IMR-90 (cell line): ENCODE results near the gene PAK1IP1. TPM values are rescaled to one million over a fixed set of nuclear protein-coding genes. Genes with fewer than 3 reads are reported as not detected.

Experiments used
- ATAC-seq: fragments of 200-7000 bp; cut with Tn5 transposase; 2 replicates; pipeline ENCODE4 v1.9.1; 2020; ENCODE audit warnings: low read depth, mild to moderate bottlenecking, moderate library complexity
- BruUV-seq: library from RNA; stranded (reverse); fragments of 400-500 nt; replicated peaks from 2 replicates; lab custom pipeline; 2021; lab: Mats Ljungman, UMichigan
- CTCF ChIA-PET: fragments of 300-600 bp; formaldehyde crosslinking; extraction: SDS; loops from one replicate; lab custom pipeline; 2021; ENCODE audit warnings: antibody characterized with exemption; lab: Yijun Ruan, JAX
- POLR2A ChIA-PET: fragments of 300-600 bp; sonication (Branson Sonifier 250); formaldehyde crosslinking; loops from one replicate; lab custom pipeline; 2022; ENCODE audit warnings: antibody characterized with exemption; ENCODE audit not compliant: unreplicated experiment; lab: Charles Lee
- DNase-seq: peaks from one replicate; pipeline ENCODE4 v3.0.0; 2013
- H2AFZ ChIP-seq: replicated peaks from 2 replicates; pipeline ENCODE3; 2013; ENCODE audit warnings: low read length, mild to moderate bottlenecking; ENCODE audit not compliant: poor library complexity
- H2AK5ac ChIP-seq: 2 replicates; pipeline ENCODE4 v1.6.1; 2013; ENCODE audit warnings: low read depth, low read length, inconsistent platforms
- H2AK9ac ChIP-seq: replicated peaks from 2 replicates; pipeline ENCODE3; 2013; ENCODE audit warnings: mild to moderate bottlenecking, low read depth, low read length, moderate library complexity; ENCODE audit not compliant: poor library complexity
- H2BK120ac ChIP-seq: 2 replicates; pipeline ENCODE4 v1.6.1; 2013; ENCODE audit warnings: low read depth, low read length, inconsistent platforms
- H2BK15ac ChIP-seq: 3 replicates; pipeline ENCODE4 v1.6.1; 2013; ENCODE audit warnings: low read depth, low read length, inconsistent platforms
- H2BK20ac ChIP-seq: 2 replicates; pipeline ENCODE4 v1.6.1; 2013; ENCODE audit warnings: low read depth, mild to moderate bottlenecking, inconsistent platforms, low read length, moderate library complexity
- H2BK5ac ChIP-seq: 2 replicates; pipeline ENCODE4 v1.6.1; 2013; ENCODE audit warnings: mild to moderate bottlenecking, low read depth, low read length, inconsistent platforms; ENCODE audit not compliant: poor library complexity, severe bottlenecking
- H3K14ac ChIP-seq: replicated peaks from 2 replicates; pipeline ENCODE4 v1.6.1; 2013; ENCODE audit warnings: low read depth, low read length, inconsistent platforms
- H3K18ac ChIP-seq: 2 replicates; pipeline ENCODE4 v1.6.1; 2013; ENCODE audit warnings: low read depth, low read length, control low read depth
- H3K23ac ChIP-seq: 2 replicates; pipeline ENCODE4 v1.6.1; 2013; ENCODE audit warnings: low read depth, low read length, inconsistent platforms
- H3K27ac ChIP-seq: 2 replicates; pipeline ENCODE4 v1.5.1; 2013; ENCODE audit warnings: mild to moderate bottlenecking, control low read depth, low read length; ENCODE audit not compliant: insufficient read depth
- H3K27me3 ChIP-seq: 2 replicates; pipeline ENCODE4 v1.6.1; 2013; ENCODE audit warnings: low read length; ENCODE audit not compliant: control insufficient read depth, insufficient read depth
- H3K36me3 ChIP-seq: 2 replicates; pipeline ENCODE4 v1.6.1; 2013; ENCODE audit warnings: low read length, mixed read lengths; ENCODE audit not compliant: control insufficient read depth, insufficient read depth
- H3K4ac ChIP-seq: 2 replicates; pipeline ENCODE4 v1.6.1; 2013; ENCODE audit warnings: low read depth, low read length, inconsistent platforms
- H3K4me1 ChIP-seq: 2 replicates; pipeline ENCODE4 v1.6.1; 2013; ENCODE audit warnings: low read length, mixed read lengths; ENCODE audit not compliant: control insufficient read depth, insufficient read depth
- H3K4me2 ChIP-seq: 2 replicates; pipeline ENCODE4 v1.6.1; 2013; ENCODE audit warnings: low read depth, mild to moderate bottlenecking, control low read depth, low read length, moderate library complexity
- H3K4me3 ChIP-seq: 2 replicates; pipeline ENCODE4 v1.5.1; 2013; ENCODE audit warnings: low read depth, mild to moderate bottlenecking, control low read depth, low read length, moderate library complexity; ENCODE audit not compliant: insufficient read depth
- H3K56ac ChIP-seq: 2 replicates; pipeline ENCODE4 v1.6.1; 2013; ENCODE audit warnings: low read length, inconsistent platforms; ENCODE audit not compliant: insufficient read depth; ENCODE audit errors: extremely low read depth
- H3K79me1 ChIP-seq, 2 experiments: 2 replicates each; pipeline ENCODE4 v1.6.1; 2013; ENCODE audit warnings: low read length in 2 of 2, inconsistent platforms in 1 of 2, low read depth in 1 of 2
- H3K9ac ChIP-seq: 2 replicates; pipeline ENCODE4 v1.6.1; 2013; ENCODE audit warnings: low read depth, low read length, control low read depth
- H3K9me1 ChIP-seq: 2 replicates; pipeline ENCODE4 v1.6.1; 2013; ENCODE audit warnings: low read length, inconsistent platforms; ENCODE audit not compliant: insufficient read depth
- H3K9me3 ChIP-seq: 2 replicates; pipeline ENCODE4 v1.6.1; 2013; ENCODE audit warnings: low read length; ENCODE audit not compliant: control insufficient read depth, insufficient read depth
- H4K20me1 ChIP-seq: 2 replicates; pipeline ENCODE4 v1.6.1; 2013; ENCODE audit warnings: low read length, inconsistent platforms; ENCODE audit not compliant: insufficient read depth
- H4K5ac ChIP-seq: 2 replicates; pipeline ENCODE4 v1.6.1; 2013; ENCODE audit warnings: mild to moderate bottlenecking, low read depth, low read length, control low read depth
- H4K8ac ChIP-seq, 2 experiments: 2 replicates each; pipeline ENCODE4 v1.6.1; 2013; ENCODE audit warnings: low read depth in 2 of 2, low read length in 2 of 2, control low read depth in 1 of 2, inconsistent platforms in 1 of 2
- H4K91ac ChIP-seq: 2 replicates; pipeline ENCODE4 v1.6.1; 2013; ENCODE audit warnings: low read depth, low read length, inconsistent platforms; ENCODE audit not compliant: insufficient read depth
- CEBPB ChIP-seq: IDR thresholded peaks from 2 replicates; pipeline ENCODE4 v1.6.1; 2012; ENCODE audit warnings: low read depth, low read length, improper control_type of control experiment
- CHD1 ChIP-seq: IDR thresholded peaks from 2 replicates; pipeline ENCODE4 v1.6.1; 2012; ENCODE audit warnings: low read depth, low read length, improper control_type of control experiment
- ELK1 ChIP-seq: fragments of 150-350 bp; IDR thresholded peaks from 2 replicates; pipeline ENCODE4 v1.6.1; 2016; ENCODE audit warnings: low read depth, mild to moderate bottlenecking, low read length, moderate library complexity, borderline replicate concordance
- MXI1 ChIP-seq: IDR thresholded peaks from 2 replicates; pipeline ENCODE4 v1.6.1; 2012; ENCODE audit warnings: low read depth, mild to moderate bottlenecking, low read length, moderate library complexity, borderline replicate concordance
- NFE2L2 ChIP-seq: fragments of 150-350 bp; IDR thresholded peaks from 2 replicates; pipeline ENCODE4 v1.6.1; 2016; ENCODE audit warnings: low read depth, mild to moderate bottlenecking, low read length
- SMC3 ChIP-seq: fragments of 150-350 bp; IDR thresholded peaks from 2 replicates; pipeline ENCODE4 v1.6.1; 2016; ENCODE audit warnings: low read depth, mild to moderate bottlenecking, antibody characterized with exemption, low read length, moderate library complexity
- USF2 ChIP-seq: fragments of 150-350 bp; IDR thresholded peaks from 2 replicates; pipeline ENCODE4 v1.6.1; 2017; ENCODE audit warnings: mild to moderate bottlenecking, antibody characterized with exemption, low read length, low read depth
- WGBS, 2 experiments: methylation state at CpG; one replicate each; pipeline versions ENCODE4 v1.1.5 to v1.1.7; 2013; ENCODE audit warnings: missing lambda C conversion rate in 2 of 2; ENCODE audit not compliant: insufficient read length in 1 of 2; ENCODE audit errors: extremely low coverage in 2 of 2; 5-methylcytosine and 5-hydroxymethylcytosine counted together
- dilution Hi-C: fragments of 300-500 bp; cut with HindIII; formaldehyde crosslinking; loops from one replicate; pipeline ENCODE4 v1.14.3; 2018; ENCODE audit warnings: low sequenced_read_pairs; ENCODE audit not compliant: unreplicated experiment
- in situ Hi-C: fragments of 300-500 bp; cut with MboI; formaldehyde crosslinking; loops from 3 replicates; pipeline ENCODE4 v1.14.3; 2019; ENCODE audit warnings: low sequenced_read_pairs, inconsistent platforms, mixed read lengths
- intact Hi-C: fragments of 100-400 bp; cut with micrococcal nuclease; formaldehyde crosslinking; loops from 2 replicates; pipeline ENCODE4 v1.10.0; 2022
- polyA plus RNA-seq, 3 experiments: library from polyadenylated mRNA; depleted of rRNA; stranded (reverse); fragments of >200 nt; gene quantifications; 2 replicates each; pipeline ENCODE4 v1.2.3, GENCODE V29; 2012; ENCODE audit warnings: low replicate concordance in 1 of 3
- total RNA-seq: library from RNA; depleted of rRNA; stranded (reverse); fragments of >200 nt; gene quantifications from 2 replicates; pipeline ENCODE4 v1.2.3, GENCODE V29; 2012

PAK1IP1 gene
- total and polyA plus RNA-seq, 2 of the 4 experiments (the other 2 are of a cell fraction): 16.9 to 22.9 TPM

DNA sequence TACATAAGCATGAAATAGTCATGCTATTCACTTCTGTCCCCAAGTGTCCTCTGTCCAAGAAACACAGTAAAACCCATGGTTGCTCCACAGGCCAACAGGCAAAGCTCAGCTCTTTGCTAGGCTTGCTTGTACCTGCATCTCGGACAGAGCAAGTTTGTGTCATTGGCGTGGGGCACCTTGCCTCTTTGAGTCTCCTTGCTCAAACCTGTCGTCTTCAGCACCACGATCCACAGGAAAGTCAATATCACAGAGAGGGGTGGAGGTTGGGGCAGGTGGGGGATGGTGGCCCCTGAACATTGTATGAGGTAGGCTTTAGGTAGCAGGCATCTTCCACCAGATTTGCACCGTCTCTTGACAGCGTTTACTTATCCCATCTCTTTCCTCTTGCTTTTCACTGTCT is 48.7 kb downstream of the PAK1IP1 start:
- ATAC-seq (no peak), DNase-seq (no peak)
- Histone ChIP-seq H2BK5ac (no peak overlapping the region), H2BK15ac (no peak overlapping the region), H3K4me1 (no peaks in the 10 kb centered on the region; the same call in 1 of the 2 replicates), H3K9me1 (peaks cover 3% of the 10 kb centered on the region; the same call in 1 of the 2 replicates), H3K9me3 (no peaks in the 10 kb centered on the region), H2BK120ac (no peak overlapping the region), H2AFZ (no peak overlapping the region), H2AK5ac (no peak overlapping the region), H3K14ac (no peak overlapping the region), H3K36me3 (peaks cover 8% of the 10 kb centered on the region; the same call in 1 of the 2 replicates), H3K23ac (no peak overlapping the region), H3K18ac (no peak overlapping the region), H4K20me1 (no peaks in the 10 kb centered on the region), H2AK9ac (no peak overlapping the region), H3K79me1 (peaks cover 7 to 19% of the 10 kb centered on the region in 2 experiments; a peak in 3 of 4 replicates), H3K4me2 (no peak overlapping the region), H4K5ac (no peak overlapping the region), H3K27ac (no peak overlapping the region), H3K27me3 (no peaks in the 10 kb centered on the region), H2BK20ac (no peak overlapping the region), H3K56ac (no peak overlapping the region), H3K9ac (no peak overlapping the region), H3K4ac (no peak overlapping the region), H4K91ac (no peak overlapping the region), H4K8ac (no peak overlapping the region), H3K4me3 (no peak overlapping the region)
- BruUV-seq: no TSS peak
- dilution Hi-C loops: no loop called here
- ChIA-PET POLR2A (no interaction called here), CTCF (no interaction called here)
- WGBS, 2 experiments: 100% methylated on average over 1 of the region's 6 CpGs; no CpG with 5 or more reads in 1 of the 2 experiments
- intact Hi-C loops: no loop called here
- in situ Hi-C loops: loop anchor here (25.0 kb wide), 1 partner anchor 1256 kb away; no protein-coding TSS in a partner anchor
- TF ChIP-seq ELK1 (no peak), MXI1 (no peak), CEBPB (no peak), SMC3 (no peak), CHD1 (no peak), USF2 (no peak), NFE2L2 (no peak)
